GM18505 (cell line): ENCODE results near the gene POLR3B.
"Not testable (repeated sequence)": the region's sequence is repeated elsewhere in the genome, so short reads cannot be mapped to it uniquely, and the experiment has no call there.

Source experiments
- ATAC-seq: cut with Tn5 transposase; IDR thresholded peaks from one replicate; pipeline ENCODE4 v1.9.1; 2021; ENCODE audit not compliant: unreplicated experiment
- POLR2A ChIP-seq: IDR thresholded peaks from 4 replicates; pipeline ENCODE4 v1.6.1; 2011; ENCODE audit warnings: borderline replicate concordance; ENCODE audit not compliant: insufficient read depth, insufficient read length; ENCODE audit errors: extremely low read depth

POLR3B gene

GRCh38 chr12:106436164-106436563 is 78.6 kb downstream of the POLR3B start:
- ATAC-seq: no peak
- TF ChIP-seq POLR2A: no peak

GRCh38 chr12:106442575-106442974 is 85.0 kb downstream of the POLR3B start:
- no peak for TF ChIP-seq POLR2A
- no peak for ATAC-seq

GRCh38 chr12:106445053-106445452 is 87.5 kb downstream of the POLR3B start:
- ATAC-seq: no peak
- TF ChIP-seq POLR2A: no peak

- no peak for ATAC-seq
These were observed 88.4 kb downstream of the POLR3B start for GRCh38 chr12:106445959-106446358.

GRCh38 chr12:106446419-106447092 is 89.0 kb downstream of the POLR3B start:
- no peak for TF ChIP-seq POLR2A
- no peak for ATAC-seq

More at GRCh38 chr12:106445959-106446358, 88.4 kb downstream of the POLR3B start:
- TF ChIP-seq POLR2A: no peak

GRCh38 chr12:106452309-106452708 is 94.8 kb downstream of the POLR3B start:
- no peak for ATAC-seq
- no peak for TF ChIP-seq POLR2A

- no peak for TF ChIP-seq POLR2A
- no peak for ATAC-seq
These were observed 97.6 kb downstream of the POLR3B start for GRCh38 chr12:106455111-106455510.

GRCh38 chr12:106459124-106459523 is 101.6 kb downstream of the POLR3B start:
- no peak for TF ChIP-seq POLR2A
- ATAC-seq: no peak

- no peak for TF ChIP-seq POLR2A
- no peak for ATAC-seq
These were observed 102.0 kb downstream of the POLR3B start for GRCh38 chr12:106459534-106459933.

- ATAC-seq: no peak
- no peak for TF ChIP-seq POLR2A
These were observed 104.2 kb downstream of the POLR3B start for GRCh38 chr12:106461730-106462129.

GRCh38 chr12:106465605-106466004 is 108.1 kb downstream of the POLR3B start:
- ATAC-seq: not testable (repeated sequence)

- not testable (repeated sequence) for ATAC-seq
These were observed 118.1 kb downstream of the POLR3B start for GRCh38 chr12:106475662-106476061.

- not testable (repeated sequence) for ATAC-seq
These were observed 120.1 kb downstream of the POLR3B start for GRCh38 chr12:106477627-106478026.

- no peak for TF ChIP-seq POLR2A
- no peak for ATAC-seq
These were observed 122.7 kb downstream of the POLR3B start for GRCh38 chr12:106480251-106480650.

GRCh38 chr12:106481246-106481645 is 123.7 kb downstream of the POLR3B start:
- TF ChIP-seq POLR2A: no peak
- ATAC-seq: no peak
